Uterus (tissue), 4 donors: Measurements from ENCODE around the gene C12orf75. TPM values are rescaled to one million over a fixed set of nuclear protein-coding genes. Genes with fewer than 3 reads are reported as not detected.
"Not testable (repeated sequence)": the region's sequence is repeated elsewhere in the genome, so short reads cannot be mapped to it uniquely, and the experiment has no call there.

ENCODE experiments used
- DNase-seq, 2 donors: peaks; one replicate each; pipeline ENCODE4 v3.0.0-alpha.2; 2019 to 2020
- H3K27ac ChIP-seq, 2 donors: fragments of 200-600 bp; sonication (generic); 1 replicate in 1 of 2; 2 replicates in 1 of 2; pipeline ENCODE4 v1.5.1; 2016 to 2018
- H3K27me3 ChIP-seq, 2 donors: fragments of 200-600 bp; sonication (generic); one replicate each; pipeline ENCODE4 v1.5.1; 2018 to 2019; ENCODE audit warnings: control low read depth in 1 of 2
- H3K36me3 ChIP-seq, 2 donors: fragments of 200-600 bp; sonication (generic); one replicate each; pipeline ENCODE4 v1.5.1; 2019; ENCODE audit warnings: control low read depth in 1 of 2
- H3K4me1 ChIP-seq, 2 donors: fragments of 200-600 bp; sonication (generic); one replicate each; pipeline ENCODE4 v1.5.1; 2018 to 2019; ENCODE audit warnings: control low read depth in 1 of 2
- H3K4me3 ChIP-seq, 2 donors: fragments of 200-600 bp; sonication (generic); 1 replicate in 1 of 2; 2 replicates in 1 of 2; pipeline ENCODE4 v1.5.1; 2018 to 2019; ENCODE audit warnings: mild to moderate bottlenecking in 1 of 2
- H3K9me3 ChIP-seq, 2 donors: fragments of 200-600 bp; sonication (generic); one replicate each; pipeline ENCODE4 v1.5.1; 2019; ENCODE audit warnings: control low read depth in 1 of 2
- POLR2A ChIP-seq, 2 donors: fragments of 450-650 bp; IDR thresholded peaks; one replicate each; pipeline ENCODE4 v1.6.1; 2016; ENCODE audit warnings: antibody characterized with exemption in 2 of 2, mild to moderate bottlenecking in 1 of 2, moderate library complexity in 1 of 2
- intact Hi-C: fragments of 100-400 bp; cut with DNase I; formaldehyde crosslinking; loops from one replicate; pipeline ENCODE4 v1.15.1; 2023; ENCODE audit warnings: low total_unique reads
- total RNA-seq, 4 donors: library from RNA; depleted of rRNA in 3 of 4; stranded (reverse); fragments of >200 nt in 3 of 4; gene quantifications; one replicate each; pipeline versions ENCODE4 v1.1.0 to v1.2.4, GENCODE V29; 2014 to 2023
- TF ChIP-seq, protein P1 (sequence below), 4 experiments: fragments of 200-600 bp in 2 of 4; fragments of 450-650 bp in 2 of 4; sonication (generic) in 2 of 4; IDR thresholded peaks; one replicate each; pipeline ENCODE4 v1.5.1; 2016 to 2019; ENCODE audit warnings: antibody characterized with exemption in 4 of 4, mild to moderate bottlenecking in 2 of 4, moderate library complexity in 1 of 4
- donor health status: DM: yes; HTN: yes; CAD: no.

The C12orf75 gene
- total RNA-seq, 4 donors from 2014 or later = 19.6 to 57.1 (median 30.1) TPM

DNA sequence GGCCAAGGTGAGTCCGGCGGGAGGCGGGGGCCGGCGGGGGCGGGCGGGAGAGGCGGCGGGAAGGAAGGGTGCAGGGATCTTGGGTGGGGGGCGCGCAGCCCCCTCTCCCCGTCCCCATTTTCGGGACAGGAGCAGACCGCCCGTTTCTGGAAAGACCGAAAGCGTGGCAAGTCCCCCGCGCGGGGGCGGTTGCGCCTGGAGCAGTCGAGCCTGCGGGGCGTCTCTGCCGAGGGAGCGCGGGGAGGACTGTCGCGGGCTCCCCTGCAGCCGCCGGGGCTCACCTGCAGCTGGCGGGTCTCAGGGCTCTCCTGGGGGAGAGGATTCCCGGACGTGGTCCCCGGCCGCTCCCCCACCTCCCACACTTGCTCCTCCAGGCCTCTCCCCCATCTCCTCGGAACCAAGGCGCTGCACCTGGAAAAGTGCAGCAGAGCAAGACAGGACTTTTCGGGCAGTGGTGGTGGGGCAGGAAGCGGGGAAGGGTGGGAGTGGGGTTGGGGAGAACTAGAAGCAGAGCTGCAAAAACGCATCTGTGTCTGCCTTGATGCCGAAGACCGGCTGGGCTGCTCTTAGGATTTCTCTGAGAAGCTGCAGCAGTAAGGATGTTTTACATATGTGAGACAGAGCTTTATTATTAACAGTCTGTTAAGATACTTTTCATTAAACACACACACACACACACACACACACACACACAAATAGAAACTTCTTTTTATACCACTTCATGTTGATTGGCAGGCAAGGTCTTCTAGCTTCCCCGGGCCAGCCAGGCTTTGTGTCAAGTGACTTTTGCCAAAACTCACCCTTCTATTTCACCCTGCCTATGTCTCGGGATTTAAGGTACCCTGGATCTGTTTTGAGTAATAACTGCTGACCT, 677 bp downstream of the C12orf75 start:
- H3K36me3 ChIP-seq = no peaks in the 10 kb centered on the region
- TF ChIP-seq POLR2A (IDR thresholded peaks at IDR 0.05) = no peak
- TF ChIP-seq, protein P1, sequence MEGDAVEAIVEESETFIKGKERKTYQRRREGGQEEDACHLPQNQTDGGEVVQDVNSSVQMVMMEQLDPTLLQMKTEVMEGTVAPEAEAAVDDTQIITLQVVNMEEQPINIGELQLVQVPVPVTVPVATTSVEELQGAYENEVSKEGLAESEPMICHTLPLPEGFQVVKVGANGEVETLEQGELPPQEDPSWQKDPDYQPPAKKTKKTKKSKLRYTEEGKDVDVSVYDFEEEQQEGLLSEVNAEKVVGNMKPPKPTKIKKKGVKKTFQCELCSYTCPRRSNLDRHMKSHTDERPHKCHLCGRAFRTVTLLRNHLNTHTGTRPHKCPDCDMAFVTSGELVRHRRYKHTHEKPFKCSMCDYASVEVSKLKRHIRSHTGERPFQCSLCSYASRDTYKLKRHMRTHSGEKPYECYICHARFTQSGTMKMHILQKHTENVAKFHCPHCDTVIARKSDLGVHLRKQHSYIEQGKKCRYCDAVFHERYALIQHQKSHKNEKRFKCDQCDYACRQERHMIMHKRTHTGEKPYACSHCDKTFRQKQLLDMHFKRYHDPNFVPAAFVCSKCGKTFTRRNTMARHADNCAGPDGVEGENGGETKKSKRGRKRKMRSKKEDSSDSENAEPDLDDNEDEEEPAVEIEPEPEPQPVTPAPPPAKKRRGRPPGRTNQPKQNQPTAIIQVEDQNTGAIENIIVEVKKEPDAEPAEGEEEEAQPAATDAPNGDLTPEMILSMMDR (IDR thresholded peaks at IDR 0.05) = no peak
- no peaks in the 10 kb centered on the region for H3K27me3 ChIP-seq
- peak overlapping the region; percentile 55 to 89 for H3K4me3 ChIP-seq
- H3K9me3 ChIP-seq = no peaks in the 10 kb centered on the region
- DNase-seq = peak in 1 of 2 donors; percentile 27
- peak overlapping the region; percentile 71 to 72 for H3K27ac ChIP-seq
- H3K4me1 ChIP-seq = no peaks in the 10 kb centered on the region
- intact Hi-C loops = no loop called here

DNA sequence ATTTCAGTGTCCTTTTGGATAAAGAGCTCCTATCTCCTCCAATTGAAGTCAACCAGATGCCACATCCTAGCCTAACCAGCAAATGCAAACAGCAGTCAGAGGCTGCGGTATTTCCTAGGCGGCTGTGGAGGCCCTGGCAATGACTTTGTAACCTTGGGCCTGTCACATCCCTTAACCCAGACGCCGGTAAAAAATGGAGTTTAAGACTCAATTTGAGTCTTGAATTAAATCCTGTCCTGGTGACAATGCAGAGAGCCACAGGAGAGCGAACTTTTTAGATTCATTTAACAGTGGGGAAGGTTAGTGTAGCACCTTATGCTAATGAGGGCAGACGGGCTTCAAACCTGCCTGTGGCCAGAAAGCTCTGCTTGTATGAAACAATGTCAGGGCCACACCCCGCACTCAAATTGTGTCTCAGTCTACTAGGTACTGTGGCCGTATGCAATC, 1.3 kb downstream of the C12orf75 start:
- Histone ChIP-seq H3K27me3 (no peaks in the 10 kb centered on the region), H3K9me3 (no peaks in the 10 kb centered on the region), H3K4me1 (no peaks in the 10 kb centered on the region), H3K36me3 (no peaks in the 10 kb centered on the region), H3K27ac (no peak overlapping the region), H3K4me3 (no peak overlapping the region)
- TF ChIP-seq, protein P1 (IDR thresholded peaks at IDR 0.05) = no peak
- TF ChIP-seq POLR2A (IDR thresholded peaks at IDR 0.05) = no peak
- intact Hi-C loops = no loop called here
- DNase-seq = no peak

DNA sequence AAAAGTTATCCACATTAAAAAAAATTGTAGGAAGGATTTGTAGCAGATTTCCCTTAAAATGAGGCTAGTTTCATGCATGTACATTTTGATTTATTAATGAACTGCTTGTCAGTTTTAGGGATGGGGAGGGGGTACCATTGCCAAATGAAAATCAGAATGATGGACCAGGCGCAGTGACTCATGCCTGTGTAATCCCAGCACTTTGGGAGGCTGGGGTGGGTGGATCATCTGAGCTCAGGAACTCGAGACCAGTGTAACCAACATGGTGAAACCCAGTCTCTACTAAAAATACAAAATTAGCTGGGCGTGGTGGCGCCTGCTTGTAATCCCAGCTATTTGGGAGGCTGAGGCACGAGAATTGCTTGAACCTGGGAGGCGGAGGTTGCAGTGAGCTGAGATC, 1.8 kb downstream of the C12orf75 start:
- DNase-seq, H3K4me1 ChIP-seq, intact Hi-C loops, H3K36me3 ChIP-seq, H3K4me3 ChIP-seq, H3K27ac ChIP-seq, H3K27me3 ChIP-seq, H3K9me3 ChIP-seq: not testable (repeated sequence)

DNA sequence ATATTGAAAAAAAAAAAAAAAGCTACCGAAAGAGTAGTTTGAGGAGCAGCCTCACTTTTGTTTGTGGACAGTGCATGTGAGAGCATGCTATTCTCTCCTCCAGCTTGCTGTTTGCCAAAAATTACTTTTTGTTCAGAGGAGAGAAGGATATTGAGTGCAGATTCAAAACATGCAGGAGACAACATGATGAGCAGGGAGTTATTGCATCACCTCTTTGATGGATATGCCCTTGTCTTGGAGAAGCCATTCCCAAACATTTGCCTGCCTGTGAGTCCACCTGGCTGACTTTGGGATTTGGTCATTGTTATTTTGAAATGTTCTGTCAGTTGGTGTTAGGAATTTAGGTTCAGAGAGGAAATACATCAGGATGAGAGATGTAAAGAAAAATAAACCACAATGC, 2.4 kb downstream of the C12orf75 start:
- H3K27me3 ChIP-seq = no peaks in the 10 kb centered on the region
- TF ChIP-seq POLR2A (IDR thresholded peaks at IDR 0.05) = no peak
- TF ChIP-seq, protein P1 (IDR thresholded peaks at IDR 0.05) = no peak
- H3K4me3 ChIP-seq = no peak overlapping the region
- no peaks in the 10 kb centered on the region for H3K4me1 ChIP-seq
- no peaks in the 10 kb centered on the region for H3K36me3 ChIP-seq
- no peak overlapping the region for H3K27ac ChIP-seq
- intact Hi-C loops = no loop called here
- no peaks in the 10 kb centered on the region for H3K9me3 ChIP-seq
- DNase-seq = no peak

DNA sequence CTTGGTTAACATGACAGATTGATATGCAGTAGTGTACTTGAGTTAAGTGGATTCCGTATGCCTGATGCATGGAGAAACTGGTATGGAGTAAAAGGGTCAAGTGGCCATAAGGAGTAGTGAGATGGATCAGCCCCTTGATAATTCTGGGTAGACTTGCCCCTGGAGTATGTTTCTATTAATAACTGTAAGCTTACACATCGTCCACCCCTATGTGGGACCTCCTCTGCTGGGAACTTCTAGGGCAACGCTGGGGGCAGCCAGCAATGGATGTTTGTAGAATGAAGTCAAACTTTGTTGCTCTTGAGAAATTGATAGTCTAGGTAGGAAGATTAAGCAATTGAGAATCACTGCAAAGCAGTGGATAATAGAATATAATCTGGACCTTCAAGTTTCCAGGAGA, 3.5 kb downstream of the C12orf75 start:
- Histone ChIP-seq H3K4me1 (no peaks in the 10 kb centered on the region), H3K4me3 (no peak overlapping the region), H3K36me3 (no peaks in the 10 kb centered on the region), H3K27ac (no peak overlapping the region), H3K27me3 (no peaks in the 10 kb centered on the region), H3K9me3 (no peaks in the 10 kb centered on the region)
- intact Hi-C loops = no loop called here
- DNase-seq = no peak
- TF ChIP-seq POLR2A (IDR thresholded peaks at IDR 0.05) = no peak
- TF ChIP-seq, protein P1 (IDR thresholded peaks at IDR 0.05) = no peak
